ENCODE results near the gene SUGCT. TPM values are rescaled to one million over a fixed set of nuclear protein-coding genes. Genes with fewer than 3 reads are reported as not detected.

The SUGCT gene
- total and polyA plus RNA-seq, 9 of the 15 experiments (the other 6 are each of a cell fraction or from before 2014, with no cell fraction given), result 0.58 to 2.5 (median 1.4) TPM

DNA sequence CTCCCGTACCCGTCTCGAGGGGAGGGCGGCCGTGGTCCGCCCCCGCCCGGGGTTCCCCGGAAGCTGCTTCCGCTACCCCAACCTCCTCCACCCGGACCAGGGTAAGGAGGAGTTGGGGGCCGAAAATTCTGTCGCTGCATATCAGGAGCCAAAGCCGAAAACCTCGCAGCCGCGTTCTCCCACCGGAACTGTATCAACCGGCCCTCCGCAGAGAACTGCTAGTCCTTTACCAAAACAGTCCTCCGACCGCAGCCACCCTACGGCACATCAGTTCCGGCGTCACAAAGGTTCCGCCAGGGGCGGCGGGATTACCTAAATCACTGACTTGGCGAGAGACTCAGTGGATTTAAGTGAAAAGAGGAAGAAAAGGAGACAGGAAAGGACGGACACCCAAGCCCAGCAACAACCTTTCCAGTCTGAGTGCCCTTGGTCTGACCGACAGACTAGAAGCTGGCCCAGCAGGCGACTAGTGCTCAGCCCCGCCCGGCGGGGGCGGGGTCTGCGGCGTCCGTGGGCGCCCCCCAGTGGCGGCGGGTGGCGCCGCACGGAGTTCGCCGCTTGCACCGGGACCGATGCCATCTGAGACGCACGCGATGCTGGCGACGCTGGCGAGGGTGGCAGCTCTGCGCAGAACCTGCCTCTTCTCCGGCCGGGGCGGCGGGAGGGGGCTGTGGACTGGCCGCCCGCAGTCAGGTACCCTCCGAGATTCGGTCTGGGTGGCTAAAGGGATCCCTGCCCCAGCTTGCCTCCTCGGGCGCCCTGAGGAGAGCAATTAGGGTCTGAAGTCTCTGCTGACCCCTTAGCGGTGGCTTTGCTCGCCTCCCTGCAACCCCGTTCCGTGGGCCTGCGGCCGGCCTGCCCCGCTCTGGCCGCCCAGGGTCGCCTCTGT lies at the start of gene SUGCT, which contains the start of gene MPLKIP (continued):
- TF ChIP-seq, protein P1, sequence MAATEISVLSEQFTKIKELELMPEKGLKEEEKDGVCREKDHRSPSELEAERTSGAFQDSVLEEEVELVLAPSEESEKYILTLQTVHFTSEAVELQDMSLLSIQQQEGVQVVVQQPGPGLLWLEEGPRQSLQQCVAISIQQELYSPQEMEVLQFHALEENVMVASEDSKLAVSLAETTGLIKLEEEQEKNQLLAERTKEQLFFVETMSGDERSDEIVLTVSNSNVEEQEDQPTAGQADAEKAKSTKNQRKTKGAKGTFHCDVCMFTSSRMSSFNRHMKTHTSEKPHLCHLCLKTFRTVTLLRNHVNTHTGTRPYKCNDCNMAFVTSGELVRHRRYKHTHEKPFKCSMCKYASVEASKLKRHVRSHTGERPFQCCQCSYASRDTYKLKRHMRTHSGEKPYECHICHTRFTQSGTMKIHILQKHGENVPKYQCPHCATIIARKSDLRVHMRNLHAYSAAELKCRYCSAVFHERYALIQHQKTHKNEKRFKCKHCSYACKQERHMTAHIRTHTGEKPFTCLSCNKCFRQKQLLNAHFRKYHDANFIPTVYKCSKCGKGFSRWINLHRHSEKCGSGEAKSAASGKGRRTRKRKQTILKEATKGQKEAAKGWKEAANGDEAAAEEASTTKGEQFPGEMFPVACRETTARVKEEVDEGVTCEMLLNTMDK (IDR thresholded peaks at IDR 0.05; ENCODE audit: borderline replicate concordance, insufficient read depth, low read depth, low read length, poor library complexity, severe bottlenecking), result peak; percentile 95
- peak; percentile 41; the same call in 1 of the 2 replicates for TF ChIP-seq ZBTB17 (CRISPR knock-in tag; IDR thresholded peaks at IDR 0.05)
- no peak for TF ChIP-seq MXI1 (IDR thresholded peaks at IDR 0.05; ENCODE audit: low read depth, low read length)
- TF ChIP-seq, protein P2, sequence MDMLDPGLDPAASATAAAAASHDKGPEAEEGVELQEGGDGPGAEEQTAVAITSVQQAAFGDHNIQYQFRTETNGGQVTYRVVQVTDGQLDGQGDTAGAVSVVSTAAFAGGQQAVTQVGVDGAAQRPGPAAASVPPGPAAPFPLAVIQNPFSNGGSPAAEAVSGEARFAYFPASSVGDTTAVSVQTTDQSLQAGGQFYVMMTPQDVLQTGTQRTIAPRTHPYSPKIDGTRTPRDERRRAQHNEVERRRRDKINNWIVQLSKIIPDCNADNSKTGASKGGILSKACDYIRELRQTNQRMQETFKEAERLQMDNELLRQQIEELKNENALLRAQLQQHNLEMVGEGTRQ (CRISPR knock-in tag; IDR thresholded peaks at IDR 0.05), result no peak
- TF ChIP-seq GATAD2A (IDR thresholded peaks at IDR 0.05), result no peak
- TF ChIP-seq RFX7 (CRISPR knock-in tag; IDR thresholded peaks at IDR 0.05), result no peak
- TF ChIP-seq EP300 (IDR thresholded peaks at IDR 0.05; ENCODE audit: low read length), result peak; percentile 19; the same call in 1 of the 2 replicates
- peak; percentile 61 to 87; a peak in 3 of 4 replicates for TF ChIP-seq SIN3A (IDR thresholded peaks at IDR 0.05; ENCODE audit: borderline replicate concordance in 2 of 2, control insufficient read depth in 1 of 2, low read depth in 2 of 2, low read length in 2 of 2)
- TF ChIP-seq ETV6 (IDR thresholded peaks at IDR 0.05; ENCODE audit: borderline replicate concordance in 1 of 2, low read depth in 2 of 2, low read length in 1 of 2), result no peak
- no peak for TF ChIP-seq ETV6 (CRISPR knock-in tag; IDR thresholded peaks at IDR 0.05; ENCODE audit: borderline replicate concordance)
- TF ChIP-seq, protein P3, sequence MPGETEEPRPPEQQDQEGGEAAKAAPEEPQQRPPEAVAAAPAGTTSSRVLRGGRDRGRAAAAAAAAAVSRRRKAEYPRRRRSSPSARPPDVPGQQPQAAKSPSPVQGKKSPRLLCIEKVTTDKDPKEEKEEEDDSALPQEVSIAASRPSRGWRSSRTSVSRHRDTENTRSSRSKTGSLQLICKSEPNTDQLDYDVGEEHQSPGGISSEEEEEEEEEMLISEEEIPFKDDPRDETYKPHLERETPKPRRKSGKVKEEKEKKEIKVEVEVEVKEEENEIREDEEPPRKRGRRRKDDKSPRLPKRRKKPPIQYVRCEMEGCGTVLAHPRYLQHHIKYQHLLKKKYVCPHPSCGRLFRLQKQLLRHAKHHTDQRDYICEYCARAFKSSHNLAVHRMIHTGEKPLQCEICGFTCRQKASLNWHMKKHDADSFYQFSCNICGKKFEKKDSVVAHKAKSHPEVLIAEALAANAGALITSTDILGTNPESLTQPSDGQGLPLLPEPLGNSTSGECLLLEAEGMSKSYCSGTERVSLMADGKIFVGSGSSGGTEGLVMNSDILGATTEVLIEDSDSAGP (CRISPR knock-in tag; IDR thresholded peaks at IDR 0.05), result 0 out of 2 replicates have a peak, but pooled peaks have one; percentile 23
- TF ChIP-seq POLR2B (IDR thresholded peaks at IDR 0.05; ENCODE audit: low read depth, partially characterized antibody), result peak; percentile 79
- no peak for TF ChIP-seq KAT2B (IDR thresholded peaks at IDR 0.05; ENCODE audit: low read depth, low read length)
- TF ChIP-seq, protein P4, sequence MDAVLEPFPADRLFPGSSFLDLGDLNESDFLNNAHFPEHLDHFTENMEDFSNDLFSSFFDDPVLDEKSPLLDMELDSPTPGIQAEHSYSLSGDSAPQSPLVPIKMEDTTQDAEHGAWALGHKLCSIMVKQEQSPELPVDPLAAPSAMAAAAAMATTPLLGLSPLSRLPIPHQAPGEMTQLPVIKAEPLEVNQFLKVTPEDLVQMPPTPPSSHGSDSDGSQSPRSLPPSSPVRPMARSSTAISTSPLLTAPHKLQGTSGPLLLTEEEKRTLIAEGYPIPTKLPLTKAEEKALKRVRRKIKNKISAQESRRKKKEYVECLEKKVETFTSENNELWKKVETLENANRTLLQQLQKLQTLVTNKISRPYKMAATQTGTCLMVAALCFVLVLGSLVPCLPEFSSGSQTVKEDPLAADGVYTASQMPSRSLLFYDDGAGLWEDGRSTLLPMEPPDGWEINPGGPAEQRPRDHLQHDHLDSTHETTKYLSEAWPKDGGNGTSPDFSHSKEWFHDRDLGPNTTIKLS (IDR thresholded peaks at IDR 0.05; ENCODE audit: borderline replicate concordance, low read depth), result peak; percentile 65; the same call in 1 of the 2 replicates
- TF ChIP-seq, protein P5, sequence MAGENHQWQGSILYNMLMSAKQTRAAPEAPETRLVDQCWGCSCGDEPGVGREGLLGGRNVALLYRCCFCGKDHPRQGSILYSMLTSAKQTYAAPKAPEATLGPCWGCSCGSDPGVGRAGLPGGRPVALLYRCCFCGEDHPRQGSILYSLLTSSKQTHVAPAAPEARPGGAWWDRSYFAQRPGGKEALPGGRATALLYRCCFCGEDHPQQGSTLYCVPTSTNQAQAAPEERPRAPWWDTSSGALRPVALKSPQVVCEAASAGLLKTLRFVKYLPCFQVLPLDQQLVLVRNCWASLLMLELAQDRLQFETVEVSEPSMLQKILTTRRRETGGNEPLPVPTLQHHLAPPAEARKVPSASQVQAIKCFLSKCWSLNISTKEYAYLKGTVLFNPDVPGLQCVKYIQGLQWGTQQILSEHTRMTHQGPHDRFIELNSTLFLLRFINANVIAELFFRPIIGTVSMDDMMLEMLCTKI (IDR thresholded peaks at IDR 0.05; ENCODE audit: partially characterized antibody), result no peak
- TF ChIP-seq, protein P6, sequence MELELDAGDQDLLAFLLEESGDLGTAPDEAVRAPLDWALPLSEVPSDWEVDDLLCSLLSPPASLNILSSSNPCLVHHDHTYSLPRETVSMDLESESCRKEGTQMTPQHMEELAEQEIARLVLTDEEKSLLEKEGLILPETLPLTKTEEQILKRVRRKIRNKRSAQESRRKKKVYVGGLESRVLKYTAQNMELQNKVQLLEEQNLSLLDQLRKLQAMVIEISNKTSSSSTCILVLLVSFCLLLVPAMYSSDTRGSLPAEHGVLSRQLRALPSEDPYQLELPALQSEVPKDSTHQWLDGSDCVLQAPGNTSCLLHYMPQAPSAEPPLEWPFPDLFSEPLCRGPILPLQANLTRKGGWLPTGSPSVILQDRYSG (tag; conservative IDR thresholded peaks at IDR 0.05; ENCODE audit: low read depth), result no peak

Data from K562 (cell line).